Naive thymus-derived CD4-positive, alpha-beta T cell (primary cell): ENCODE measurements around the gene KCTD7. TPM values are rescaled to one million over a fixed set of nuclear protein-coding genes. Genes with fewer than 3 reads are reported as not detected.
"Not testable (repeated sequence)": the region's sequence is repeated elsewhere in the genome, so short reads cannot be mapped to it uniquely, and the experiment has no call there.

Experiments used
- ATAC-seq: fragments of 150-1000 bp; cut with Tn5 transposase; 2 replicates; pipeline ENCODE4 v1.10.0; 2021; ENCODE audit warnings: mild to moderate bottlenecking, moderate library complexity
- CTCF ChIA-PET: fragments of 350-600 bp; sonication (Branson Sonifier 250); formaldehyde crosslinking; loops from one replicate; lab custom pipeline; 2021; ENCODE audit warnings: antibody characterized with exemption; lab: Charles Lee
- POLR2A ChIA-PET: fragments of 350-600 bp; sonication (Branson Sonifier 250); formaldehyde crosslinking; loops from one replicate; lab custom pipeline; 2021; ENCODE audit warnings: antibody characterized with exemption, inconsistent platforms; lab: Charles Lee
- DNase-seq, 9 donors: peaks; one replicate each; pipeline versions ENCODE4 v3.0.0 to v3.0.0-alpha.2; 2020 to 2022; ENCODE audit warnings: mixed read lengths in 1 of 9
- H3K27ac ChIP-seq: one replicate; pipeline ENCODE4 v1.7.0; 2013; ENCODE audit warnings: mild to moderate bottlenecking, low read depth, low read length, moderate library complexity
- H3K27me3 ChIP-seq, 2 donors: one replicate each; pipeline ENCODE4 v1.7.0; 2013; ENCODE audit warnings: low read length in 2 of 2, mild to moderate bottlenecking in 2 of 2, moderate library complexity in 2 of 2; ENCODE audit not compliant: control insufficient read depth in 2 of 2, insufficient read depth in 2 of 2
- H3K36me3 ChIP-seq, 3 experiments: 1 replicate in 2 of 3; 2 replicates in 1 of 3; pipeline ENCODE4 v1.7.0; 2013; ENCODE audit warnings: low read length in 3 of 3, mild to moderate bottlenecking in 3 of 3, moderate library complexity in 1 of 3; ENCODE audit not compliant: insufficient read depth in 3 of 3, control insufficient read depth in 2 of 3
- H3K4me1 ChIP-seq, 2 donors: one replicate each; pipeline ENCODE4 v1.7.0; 2013; ENCODE audit warnings: low read length in 2 of 2, mild to moderate bottlenecking in 2 of 2, moderate library complexity in 1 of 2; ENCODE audit not compliant: control insufficient read depth in 2 of 2, insufficient read depth in 2 of 2
- H3K4me3 ChIP-seq: 2 replicates; pipeline ENCODE4 v1.7.0; 2013; ENCODE audit warnings: mild to moderate bottlenecking, low read length
- H3K9me3 ChIP-seq, 3 experiments: 1 replicate in 2 of 3; 2 replicates in 1 of 3; pipeline ENCODE4 v1.7.0; 2013; ENCODE audit warnings: low read length in 3 of 3; ENCODE audit not compliant: control insufficient read depth in 2 of 3
- H3K27ac Mint-ChIP-seq, 9 donors: one replicate each; pipeline ENCODE4 v1.8.0; 2020 to 2022; ENCODE audit warnings: mixed read lengths in 9 of 9, mild to moderate bottlenecking in 8 of 9, moderate library complexity in 5 of 9, inconsistent platforms in 2 of 9
- H3K27me3 Mint-ChIP-seq, 5 donors: one replicate each; pipeline ENCODE4 v1.8.0; 2021 to 2022; ENCODE audit warnings: mixed read lengths in 5 of 5, mild to moderate bottlenecking in 1 of 5
- H3K36me3 Mint-ChIP-seq, 5 donors: one replicate each; pipeline ENCODE4 v1.8.0; 2020 to 2022; ENCODE audit warnings: mixed read lengths in 5 of 5, mild to moderate bottlenecking in 3 of 5, inconsistent platforms in 1 of 5
- H3K4me1 Mint-ChIP-seq, 7 donors: one replicate each; pipeline ENCODE4 v1.8.0; 2020 to 2022; ENCODE audit warnings: mixed read lengths in 7 of 7, mild to moderate bottlenecking in 3 of 7, inconsistent platforms in 1 of 7
- H3K4me3 Mint-ChIP-seq, 10 donors: one replicate each; pipeline ENCODE4 v1.8.0; 2020 to 2022; ENCODE audit warnings: mild to moderate bottlenecking in 10 of 10, mixed read lengths in 10 of 10, moderate library complexity in 6 of 10, inconsistent platforms in 2 of 10
- H3K9me3 Mint-ChIP-seq, 11 donors: one replicate each; pipeline ENCODE4 v1.8.0; 2020 to 2022; ENCODE audit warnings: mixed read lengths in 11 of 11, mild to moderate bottlenecking in 4 of 11, inconsistent platforms in 1 of 11, moderate library complexity in 1 of 11
- intact Hi-C, 2 donors: fragments of 100-400 bp; cut with micrococcal nuclease; formaldehyde crosslinking; loops; one replicate each; pipeline ENCODE4 v1.15.1; 2023
- polyA plus RNA-seq, 2 donors: library from polyadenylated mRNA; unstranded; fragments of 300-500 nt; fragmentation: Illumina TruSeq; gene quantifications; one replicate each; pipeline ENCODE4 v1.2.3, GENCODE V29; 2021
- total RNA-seq, 6 experiments: library from RNA in 5 of 6; stranded (reverse) in 5 of 6; gene quantifications; 1 replicate in 5 of 6; 2 replicates in 1 of 6; pipeline ENCODE4 v1.2.3 and lab custom pipeline; 2021 to 2026

Gene KCTD7
- total RNA-seq = 10 to 100 TPM; 22.9 to 43.6 (median 33.8) TPM
- polyA plus RNA-seq = 10 to 100 TPM; 10.4 to 14.4 TPM
- total RNA-seq (lab: John Stamatoyannopoulos, UW) = 42.8 reads per million, percentile 68 among the genes with 10 or more reads in this experiment

DNA sequence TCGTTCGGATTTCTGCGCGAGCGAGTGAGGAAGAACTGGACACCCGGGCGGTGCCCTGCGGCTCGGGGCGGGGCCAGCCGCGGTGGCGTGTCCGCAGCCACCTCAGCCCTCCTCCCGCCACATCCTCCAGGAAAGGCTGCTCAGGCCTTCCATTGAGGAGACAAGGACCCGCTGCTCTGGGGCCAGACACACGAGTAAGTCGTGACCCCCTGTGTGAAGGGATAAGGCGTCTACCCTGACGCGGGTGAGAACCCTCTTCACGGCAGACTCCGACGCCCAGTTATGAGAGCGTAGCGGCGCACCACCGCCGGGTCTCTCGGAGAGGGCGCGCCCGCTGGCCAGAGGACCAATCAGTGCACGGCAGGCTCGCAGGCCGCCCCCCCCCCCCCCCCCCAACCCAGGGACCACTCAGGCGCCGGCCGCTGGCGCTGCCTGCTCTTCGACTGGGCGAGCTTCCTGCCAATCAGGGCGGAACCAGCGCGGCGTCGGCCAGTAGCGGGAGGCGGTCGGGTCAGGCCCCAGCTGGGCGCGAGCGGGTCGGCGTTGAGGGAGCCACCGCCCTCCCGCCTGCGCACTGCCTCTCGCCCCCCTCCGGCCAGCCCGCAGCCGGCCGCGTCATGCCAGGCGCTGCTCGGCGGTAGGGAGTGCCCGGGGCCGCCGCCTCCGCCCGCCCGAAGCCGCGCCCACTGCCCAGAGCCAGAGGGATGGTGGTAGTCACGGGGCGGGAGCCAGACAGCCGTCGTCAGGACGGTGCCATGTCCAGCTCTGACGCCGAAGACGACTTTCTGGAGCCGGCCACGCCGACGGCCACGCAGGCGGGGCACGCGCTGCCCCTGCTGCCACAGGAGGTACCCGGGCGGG lies at the start of gene KCTD7:
Gene KCTD7 (plus strand): TSS at position 521 of the 861 bp plus-strand sequence. CDS start 184 bp downstream, at position 705.
- Mint-ChIP-seq H3K9me3 (peaks cover 0 to 3% (median 0%) of the 10 kb centered on the region in 11 donors), H3K4me1 (peaks cover 38 to 51% (median 47%) of the 10 kb centered on the region in 7 donors), H3K27me3 (peaks cover 0 to 4% (median 0%) of the 10 kb centered on the region in 5 donors), H3K36me3 (peaks cover 0 to 19% (median 0%) of the 10 kb centered on the region in 5 donors), H3K27ac (peak within 1 kb of the TSS; percentile 65 to 92 (median 89)), H3K4me3 (peak within 1 kb of the TSS; percentile 82 to 92 (median 89))
- peak within 1 kb of the TSS; percentile 91 for H3K27ac ChIP-seq
- H3K27me3 ChIP-seq = no peaks in the 10 kb centered on the region
- ATAC-seq (peak; percentile 93), DNase-seq (peak; percentile 89 to 95 (median 92))
- ChIA-PET POLR2A (interaction anchor here (0.9 to 3.6 kb wide), 12 partner anchors 16 to 293 kb away, joined by 3 to 23 read pairs (median 3); partner anchors contain the start of gene RABGEF1), CTCF (no interaction called here)
- intact Hi-C loops = loop anchor here (1.0 to 10.0 kb wide), 14 partner anchors 26 to 1590 kb away; partner anchors contain the start of genes RABGEF1 (in 2 of the 2), TMEM248 (in 2 of the 2), TYW1 (in 2 of the 2) and ASL (in 1 of the 2)
- H3K36me3 ChIP-seq = peaks cover 0 to 10% (median 0%) of the 10 kb centered on the region in 3 experiments
- H3K9me3 ChIP-seq = no peaks in the 10 kb centered on the region
- peak within 1 kb of the TSS; percentile 98 for H3K4me3 ChIP-seq
- peaks cover 31 to 34% of the 10 kb centered on the region in 2 donors for H3K4me1 ChIP-seq

DNA sequence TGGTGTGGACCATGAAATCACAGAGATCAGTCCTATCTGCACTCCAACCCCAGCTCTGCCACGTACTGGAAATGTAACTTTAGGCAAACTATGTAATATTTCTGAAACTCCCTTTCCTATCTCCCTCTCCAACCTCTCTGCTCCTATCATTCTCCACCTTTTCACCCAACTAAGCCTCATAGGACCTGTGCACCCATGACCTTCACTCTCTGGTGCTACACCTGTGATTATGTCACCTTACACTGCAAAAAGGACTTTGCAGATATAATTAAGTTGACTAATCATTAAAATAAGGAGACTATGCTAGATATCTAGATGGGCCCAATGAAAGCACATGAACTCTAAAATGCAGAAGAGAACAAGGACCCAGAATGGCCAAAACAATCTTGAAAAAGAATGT lies 48.3 kb upstream of the KCTD7 start:
- H3K27ac ChIP-seq, H3K27me3 ChIP-seq, H3K9me3 Mint-ChIP-seq, intact Hi-C loops, POLR2A ChIA-PET, DNase-seq, ATAC-seq, H3K4me1 ChIP-seq, H3K4me3 Mint-ChIP-seq, H3K4me3 ChIP-seq, CTCF ChIA-PET, H3K27me3 Mint-ChIP-seq, H3K9me3 ChIP-seq: not testable (repeated sequence)
- Mint-ChIP-seq H3K36me3 (peaks cover 0 to 30% (median 14%) of the 10 kb centered on the region in 5 donors), H3K4me1 (peaks cover 33 to 77% (median 62%) of the 10 kb centered on the region in 7 donors), H3K27ac (peak overlapping the region in 2 of 9 donors; percentile 12 to 43)
- peaks cover 0 to 20% (median 0%) of the 10 kb centered on the region in 3 experiments for H3K36me3 ChIP-seq

DNA sequence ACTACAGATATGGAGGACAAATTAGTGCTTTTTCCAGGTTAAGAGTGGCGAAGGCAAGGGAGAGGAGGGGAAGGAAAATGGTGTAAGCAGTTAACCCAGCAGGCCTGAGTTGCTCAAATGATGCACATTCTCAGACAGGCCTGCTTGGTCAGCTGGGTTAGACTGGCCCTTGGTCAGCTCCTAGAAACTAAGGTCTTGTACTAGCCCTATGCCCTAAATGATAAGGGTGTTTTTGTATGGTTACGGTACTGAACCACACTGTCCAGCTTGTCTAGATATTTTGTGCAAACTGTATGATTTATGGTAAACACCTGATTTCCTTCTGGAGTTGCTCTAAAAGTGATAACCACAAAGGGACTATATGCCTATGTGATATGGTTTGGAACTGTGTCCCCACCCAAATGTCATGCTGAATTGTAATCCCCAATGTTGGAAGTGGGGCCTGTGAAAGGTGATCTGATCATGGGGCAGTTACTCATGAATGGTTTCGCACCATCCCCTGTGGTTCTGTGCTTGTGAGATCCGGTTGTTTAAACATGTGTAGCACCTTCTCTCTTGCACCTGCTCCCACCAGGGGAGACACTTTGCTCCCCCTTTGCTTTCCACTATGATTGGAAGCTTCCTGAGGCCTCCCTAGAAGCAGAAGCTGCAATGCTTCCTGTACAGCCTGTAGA lies 45.7 kb upstream of the KCTD7 start:
- H3K36me3 Mint-ChIP-seq = peaks cover 0 to 21% (median 14%) of the 10 kb centered on the region in 5 donors
- H3K4me1 Mint-ChIP-seq = peaks cover 29 to 78% (median 57%) of the 10 kb centered on the region in 7 donors
- intact Hi-C loops, H3K4me3 ChIP-seq, H3K4me1 ChIP-seq, POLR2A ChIA-PET, DNase-seq, ATAC-seq, H3K9me3 ChIP-seq, H3K9me3 Mint-ChIP-seq, H3K27ac ChIP-seq, H3K27me3 ChIP-seq, H3K27me3 Mint-ChIP-seq, CTCF ChIA-PET, H3K36me3 ChIP-seq, H3K4me3 Mint-ChIP-seq: not testable (repeated sequence)
- H3K27ac Mint-ChIP-seq = peak overlapping the region in 1 of 9 donors; percentile 3

DNA sequence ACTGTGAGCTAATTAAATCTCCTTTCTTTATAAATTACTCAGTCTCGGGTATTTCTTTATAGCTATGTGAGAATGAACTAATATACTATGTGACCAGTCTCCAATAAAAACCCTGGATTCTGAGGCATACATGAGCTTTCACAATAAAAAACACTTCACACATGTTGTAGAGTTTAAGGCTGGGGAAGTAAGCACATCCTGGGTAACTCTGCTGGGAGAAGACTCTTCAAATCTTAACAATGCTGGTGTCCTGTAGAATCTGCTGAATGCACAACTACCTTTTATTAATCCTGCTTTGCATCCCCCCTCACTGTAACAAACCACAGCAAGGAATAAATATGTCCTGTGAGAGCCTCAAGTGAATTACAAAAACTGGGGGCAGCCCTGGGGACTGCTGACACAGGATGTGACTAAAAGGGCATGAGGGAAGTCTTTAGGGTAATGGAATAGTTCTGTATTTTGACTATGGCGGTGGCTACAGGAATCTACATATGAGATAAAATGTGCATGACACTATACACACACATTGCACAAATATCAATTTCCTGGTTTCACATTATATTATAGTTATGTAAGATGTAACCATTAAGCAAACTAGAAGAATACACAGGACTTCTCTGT lies 45.1 kb upstream of the KCTD7 start:
- Histone ChIP-seq H3K27me3 (no peaks in the 10 kb centered on the region), H3K9me3 (no peaks in the 10 kb centered on the region), H3K27ac (no peak overlapping the region), H3K4me1 (no peaks in the 10 kb centered on the region), H3K4me3 (no peak overlapping the region), H3K36me3 (peaks cover 0 to 8% (median 0%) of the 10 kb centered on the region in 3 experiments)
- Mint-ChIP-seq H3K27me3 (no peaks in the 10 kb centered on the region), H3K4me3 (no peak overlapping the region), H3K4me1 (peaks cover 24 to 78% (median 55%) of the 10 kb centered on the region in 7 donors), H3K27ac (peak overlapping the region in 2 of 9 donors; percentile 3 to 7), H3K9me3 (no peaks in the 10 kb centered on the region), H3K36me3 (peaks cover 0 to 21% (median 15%) of the 10 kb centered on the region in 5 donors)
- intact Hi-C loops = no loop called here
- DNase-seq (no peak), ATAC-seq (peak; percentile 61)
- POLR2A ChIA-PET = no interaction called here
- CTCF ChIA-PET = no interaction called here

DNA sequence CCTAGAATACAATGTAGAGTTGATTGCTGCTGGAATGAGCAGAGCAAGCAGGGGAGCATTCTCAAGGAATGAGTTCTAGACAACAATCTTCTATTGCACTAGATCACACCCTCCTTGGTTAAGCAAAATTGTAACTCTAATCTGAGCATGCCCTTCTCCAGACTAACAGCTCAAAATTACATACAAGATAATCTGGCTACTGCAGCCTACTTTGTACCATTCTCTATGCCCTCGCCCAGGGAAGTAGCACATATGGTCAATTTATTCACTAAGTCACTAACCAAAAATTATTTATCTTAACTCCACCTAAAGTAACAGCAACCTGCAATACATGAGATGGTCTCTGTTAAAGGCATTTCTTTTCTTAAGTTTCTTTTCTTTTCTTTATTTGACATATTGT lies 42.5 kb upstream of the KCTD7 start:
- Mint-ChIP-seq H3K4me3 (no peak overlapping the region), H3K4me1 (peaks cover 31 to 85% (median 67%) of the 10 kb centered on the region in 7 donors), H3K27ac (no peak overlapping the region), H3K27me3 (no peaks in the 10 kb centered on the region), H3K36me3 (peaks cover 0 to 21% (median 17%) of the 10 kb centered on the region in 5 donors), H3K9me3 (no peaks in the 10 kb centered on the region)
- Histone ChIP-seq H3K4me3 (no peak overlapping the region), H3K27me3 (no peaks in the 10 kb centered on the region), H3K9me3 (no peaks in the 10 kb centered on the region), H3K36me3 (peaks cover 0 to 8% (median 0%) of the 10 kb centered on the region in 3 experiments), H3K27ac (no peak overlapping the region), H3K4me1 (peaks cover 0 to 5% of the 10 kb centered on the region in 2 donors)
- DNase-seq = no peak
- intact Hi-C loops = no loop called here
- ChIA-PET POLR2A (no interaction called here), CTCF (no interaction called here)
- no peak for ATAC-seq

DNA sequence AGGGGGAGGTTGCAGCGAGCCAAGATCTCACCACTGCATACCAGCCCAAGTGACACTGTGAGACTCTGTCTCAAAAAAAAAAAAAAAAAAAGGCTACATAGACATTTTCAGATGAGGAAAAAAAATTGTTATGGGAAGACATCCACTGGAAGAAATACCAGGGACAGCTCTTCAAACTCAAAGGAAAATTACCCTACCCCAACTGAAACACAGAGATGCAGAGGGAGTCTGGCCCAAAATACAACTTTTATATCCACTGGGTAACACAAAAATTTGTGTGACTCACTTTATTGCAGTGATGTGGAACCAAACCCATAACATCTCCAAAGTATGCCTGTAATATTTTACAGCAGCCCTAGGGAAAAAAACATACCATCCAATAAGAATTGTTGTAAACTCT lies 40.5 kb upstream of the KCTD7 start:
- intact Hi-C loops, H3K27me3 Mint-ChIP-seq, ATAC-seq, H3K9me3 Mint-ChIP-seq, H3K9me3 ChIP-seq, H3K27me3 ChIP-seq, DNase-seq, H3K4me3 ChIP-seq, H3K27ac ChIP-seq, CTCF ChIA-PET: not testable (repeated sequence)
- peaks cover 43 to 88% (median 73%) of the 10 kb centered on the region in 7 donors for H3K4me1 Mint-ChIP-seq
- H3K4me3 Mint-ChIP-seq = peak overlapping the region in 1 of 10 donors; percentile 98
- H3K27ac Mint-ChIP-seq = peak overlapping the region in 1 of 9 donors; percentile 52
- H3K36me3 Mint-ChIP-seq = peaks cover 0 to 16% (median 13%) of the 10 kb centered on the region in 5 donors
- Histone ChIP-seq H3K36me3 (peaks cover 0 to 14% (median 0%) of the 10 kb centered on the region in 3 experiments), H3K4me1 (peaks cover 8 to 16% of the 10 kb centered on the region in 2 donors)
- POLR2A ChIA-PET = interaction anchor here (0.6 kb wide), 1 partner anchor 97 kb away, joined by 4 read pairs; no protein-coding TSS in a partner anchor
